ENCODE results near the gene C1QTNF2. TPM values are rescaled to one million over a fixed set of nuclear protein-coding genes. Genes with fewer than 3 reads are reported as not detected.

C1QTNF2 gene
- total RNA-seq, 1 donor from 2014 or later: 1.6 TPM

- H3K4me3 ChIP-seq: peak overlapping the region; percentile 62
- TF ChIP-seq CTCF (IDR thresholded peaks at IDR 0.05): no peak
- intact Hi-C loops (cut with DNase I): no loop called here
- no peaks in the 10 kb centered on the region for H3K27me3 ChIP-seq (ENCODE audit: low read depth)
- no peaks in the 10 kb centered on the region for H3K4me1 ChIP-seq
- no peaks in the 10 kb centered on the region for H3K9me3 ChIP-seq
- ATAC-seq (no peak), DNase-seq (no peak)
- H3K36me3 ChIP-seq: no peaks in the 10 kb centered on the region
- peak overlapping the region; percentile 51 for H3K27ac ChIP-seq
Observed at GRCh38 chr5:160370713-160371034, 248 bp upstream of the C1QTNF2 start.

- Histone ChIP-seq H3K27me3 (ENCODE audit: low read depth) (no peaks in the 10 kb centered on the region), H3K27ac (no peak overlapping the region), H3K36me3 (no peaks in the 10 kb centered on the region), H3K4me1 (peaks cover 10% of the 10 kb centered on the region), H3K4me3 (no peak overlapping the region), H3K9me3 (no peaks in the 10 kb centered on the region)
- no peak for ATAC-seq
- no peak for TF ChIP-seq CTCF (IDR thresholded peaks at IDR 0.05)
- no peak for DNase-seq
- intact Hi-C loops (cut with DNase I): no loop called here
Observed at GRCh38 chr5:160367885-160368284, 2.5 kb downstream of the C1QTNF2 start.

- ATAC-seq (no peak), DNase-seq (no peak)
- no peak overlapping the region for H3K27ac ChIP-seq
- H3K9me3 ChIP-seq: no peaks in the 10 kb centered on the region
- TF ChIP-seq CTCF (IDR thresholded peaks at IDR 0.05): no peak
- no peaks in the 10 kb centered on the region for H3K27me3 ChIP-seq (ENCODE audit: low read depth)
- H3K4me3 ChIP-seq: no peak overlapping the region
- intact Hi-C loops (cut with DNase I): no loop called here
- peaks cover 15% of the 10 kb centered on the region for H3K4me1 ChIP-seq
- no peaks in the 10 kb centered on the region for H3K36me3 ChIP-seq
Observed at GRCh38 chr5:160367261-160367660, 3.2 kb downstream of the C1QTNF2 start.

- intact Hi-C loops (cut with DNase I): no loop called here
- H3K9me3 ChIP-seq: no peaks in the 10 kb centered on the region
Observed at GRCh38 chr5:160366230-160366629, 4.2 kb downstream of the C1QTNF2 start.

GRCh38 chr5:160363660-160364395 is 6.6 kb downstream of the C1QTNF2 start:
- Histone ChIP-seq H3K4me1 (peaks cover 37% of the 10 kb centered on the region), H3K4me3 (no peak overlapping the region), H3K27me3 (ENCODE audit: low read depth) (no peaks in the 10 kb centered on the region), H3K9me3 (no peaks in the 10 kb centered on the region), H3K27ac (peak overlapping the region; percentile 60), H3K36me3 (no peaks in the 10 kb centered on the region)
- no peak for TF ChIP-seq CTCF (IDR thresholded peaks at IDR 0.05)
- DNase-seq (no peak), ATAC-seq (no peak)
- intact Hi-C loops (cut with DNase I): no loop called here

More at GRCh38 chr5:160366230-160366629, 4.2 kb downstream of the C1QTNF2 start:
- peaks cover 15% of the 10 kb centered on the region for H3K4me1 ChIP-seq
- H3K4me3 ChIP-seq: no peak overlapping the region
- no peak for TF ChIP-seq CTCF (IDR thresholded peaks at IDR 0.05)
- ATAC-seq (no peak), DNase-seq (no peak)
- no peak overlapping the region for H3K27ac ChIP-seq
- H3K27me3 ChIP-seq (ENCODE audit: low read depth): no peaks in the 10 kb centered on the region
- H3K36me3 ChIP-seq: no peaks in the 10 kb centered on the region

All from lower lobe of right lung (tissue), 2 donors.